Heart right ventricle (tissue), 16 donors: ENCODE data around the gene PRR30. TPM values are rescaled to one million over a fixed set of nuclear protein-coding genes. Genes with fewer than 3 reads are reported as not detected.
A peak's percentile ranks its signal among the peaks of the same experiment; 100 is the strongest.
"Not testable (repeated sequence)": the region's sequence is repeated elsewhere in the genome, so short reads cannot be mapped to it uniquely, and the experiment has no call there.

ENCODE experiments used
- ATAC-seq, 8 donors: fragments of 200-7000 bp; cut with Tn5 transposase; one replicate each; pipeline ENCODE4 v1.9.1; 2020; ENCODE audit warnings: mild to moderate bottlenecking in 8 of 8, moderate library complexity in 8 of 8, moderate number of reproducible peaks in 1 of 8
- DNase-seq, 2 donors: peaks; one replicate each; pipeline ENCODE4 v3.0.0-alpha.2; 2020
- H3K27ac ChIP-seq, 10 donors: fragments of 200-600 bp; sonication (generic) in 2 of 10; one replicate each; pipeline versions ENCODE4 v1.5.0 to v1.8.0; 2020 to 2022; ENCODE audit warnings: mild to moderate bottlenecking in 3 of 10
- H3K27me3 ChIP-seq, 7 donors: fragments of 200-600 bp; one replicate each; pipeline ENCODE4 v1.8.0; 2021 to 2022; ENCODE audit warnings: mild to moderate bottlenecking in 2 of 7
- H3K36me3 ChIP-seq, 9 donors: fragments of 200-600 bp; sonication (generic) in 1 of 9; one replicate each; pipeline versions ENCODE4 v1.5.0 to v1.8.0; 2020 to 2022; ENCODE audit warnings: mild to moderate bottlenecking in 2 of 9
- H3K4me1 ChIP-seq, 9 donors: fragments of 200-600 bp; sonication (generic) in 1 of 9; one replicate each; pipeline versions ENCODE4 v1.5.0 to v1.8.0; 2020 to 2022; ENCODE audit warnings: mild to moderate bottlenecking in 4 of 9
- H3K4me3 ChIP-seq, 10 donors: fragments of 200-600 bp; sonication (generic) in 2 of 10; one replicate each; pipeline versions ENCODE4 v1.5.0 to v1.8.0; 2020 to 2022; ENCODE audit warnings: mild to moderate bottlenecking in 7 of 10, moderate library complexity in 2 of 10
- H3K9me3 ChIP-seq, 11 donors: fragments of 200-600 bp in 10 of 11; sonication (generic) in 2 of 11; one replicate each; pipeline versions ENCODE4 v1.5.0 to v1.8.0; 2013 to 2022; ENCODE audit warnings: mild to moderate bottlenecking in 2 of 11, control low read depth in 1 of 11, moderate library complexity in 1 of 11
- CTCF ChIP-seq, 9 donors: fragments of 200-600 bp; sonication (generic) in 2 of 9; IDR thresholded peaks; one replicate each; pipeline versions ENCODE4 v1.5.0 to v1.8.0; 2021 to 2022; ENCODE audit warnings: antibody characterized with exemption in 9 of 9, mild to moderate bottlenecking in 5 of 9, moderate library complexity in 1 of 9
- WGBS, 2 donors: extraction: QIAGEN DNeasy Blood & Tissue Kit; methylation state at CpG; one replicate each; pipeline ENCODE4 v1.1.7; 2013; ENCODE audit warnings: inconsistent platforms in 1 of 2; 5-methylcytosine and 5-hydroxymethylcytosine counted together
- intact Hi-C, 10 donors: fragments of 100-400 bp; cut with DNase I; formaldehyde crosslinking; loops; one replicate each; pipeline versions ENCODE4 v1.11.1 to v1.14.2; 2022
- polyA plus RNA-seq, 2 donors: library from polyadenylated mRNA; stranded (reverse); fragments of 200-250 nt; gene quantifications; one replicate each; pipeline ENCODE4 v1.2.3, GENCODE V29; 2013
- total RNA-seq, 10 donors: library from RNA; stranded (reverse); fragmentation: NEBNext Ultra II Directional in 3 of 10; extraction: Animal tissue kit (Norgen Biotek cat#: 25700) in 3 of 10; gene quantifications; one replicate each; pipeline versions ENCODE4 v1.2.1 to v1.2.4, GENCODE V29; 2021 to 2023
- donor health status: Arrhythmogenic right ventricular cardiomyopathy.
- donor health status: ischemic (EF 13 %, LVEDD 7.1; RV severe dilation, severe dysfunction).
- donor health status: healthy with polysubstance abuse.
- donor health status: DM: no; HTN: yes; CAD: no.
- donor health status: DM: no; HTN: no; CAD: no.
- donor health status: ischemic (EF 25% LVEDD 6.9; RV normal size, moderate dysfunction).
- donor health status: ischemic (EF 25% LVEDD 5.7; RV mildly dilated, moderate dysfunction).
- donor health status: healthy.
- donor health status: DM: yes; HTN: yes; CAD: no.
- donor health status: Ischemic cardiomyopathy.
- donor health status: ischemic (EF 35%, LVEDD 5.7; RV mildly dilated, moderate dysfunction).
- donor health status: nonischemic (EF 11% LVEDD 7.7; RV severe dilation, severe dysfunction).
- donor health status: DM: yes; HTN: yes; CAD: no.
- donor health status: PGD.
- donor health status: ischemic (EF 29% LVEDD 5.4; RV normal size, mild dysfunction).
- donor health status: nonischemic (EF 23%, LVEDD 6.1; RV moderate dilation, normal function).

The PRR30 gene
- total and polyA plus RNA-seq, 12 donors: not detected

- 7% methylated on average over 47 of the region's 47 CpGs for WGBS, 2 donors
- Histone ChIP-seq H3K4me3 (peak within 1 kb of the TSS; percentile 4 to 85 (median 68)), H3K27ac (peak within 1 kb of the TSS in 9 of 10 donors; percentile 42 to 81 (median 67)), H3K27me3 (peaks cover under 1 to 16% (median 11%) of the 10 kb centered on the region in 7 donors), H3K4me1 (peaks cover under 1 to 25% (median 11%) of the 10 kb centered on the region in 9 donors), H3K9me3 (no peaks in the 10 kb centered on the region), H3K36me3 (no peaks in the 10 kb centered on the region)
- peak; percentile 67 to 82 for DNase-seq
- intact Hi-C loops: no loop called here
- peak; percentile 79 to 93 (median 87) for ATAC-seq
- TF ChIP-seq CTCF (IDR thresholded peaks at IDR 0.05): peak in 3 of 9 donors; percentile 9 to 34 (median 24)
Observed at GRCh38 chr2:27123302-27124150, 15.7 kb downstream of the PRR30 start, which contains the start of gene ABHD1. Gene ABHD1 (plus strand): TSS chr2:27123815. CDS start chr2:27123949, 134 bp downstream.

- WGBS, 2 donors: 90 to 94% methylated on average over 7 of the region's 7 CpGs
- peaks cover 4 to 30% (median 15%) of the 10 kb centered on the region in 9 donors for H3K4me1 ChIP-seq
- H3K4me3 ChIP-seq: peak overlapping the region in 6 of 10 donors; percentile 68 to 85 (median 70)
- H3K36me3 ChIP-seq: no peaks in the 10 kb centered on the region
- ATAC-seq (no peak), DNase-seq (no peak)
- H3K27ac ChIP-seq: peak overlapping the region in 5 of 10 donors; percentile 65 to 81 (median 73)
- intact Hi-C loops: no loop called here
- no peaks in the 10 kb centered on the region for H3K9me3 ChIP-seq
- H3K27me3 ChIP-seq: peaks cover 3 to 23% (median 18%) of the 10 kb centered on the region in 7 donors
- no peak for TF ChIP-seq CTCF (IDR thresholded peaks at IDR 0.05)
Observed at GRCh38 chr2:27122791-27123190, 16.4 kb downstream of the PRR30 start.

- H3K36me3 ChIP-seq: no peaks in the 10 kb centered on the region
- no peak overlapping the region for H3K4me3 ChIP-seq
- no peaks in the 10 kb centered on the region for H3K9me3 ChIP-seq
- H3K27me3 ChIP-seq: peaks cover 3 to 32% (median 27%) of the 10 kb centered on the region in 7 donors
- peaks cover 4 to 30% (median 15%) of the 10 kb centered on the region in 9 donors for H3K4me1 ChIP-seq
- TF ChIP-seq CTCF (IDR thresholded peaks at IDR 0.05): no peak
- 78 to 81% methylated on average over 2 of the region's 2 CpGs for WGBS, 2 donors
- no peak for DNase-seq
- H3K27ac ChIP-seq: no peak overlapping the region
- intact Hi-C loops: no loop called here
- no peak for ATAC-seq
Observed at GRCh38 chr2:27121906-27122305, 17.3 kb downstream of the PRR30 start.

GRCh38 chr2:27119330-27119670 is 19.9 kb downstream of the PRR30 start:
- WGBS, 2 donors: 83% methylated on average over 8 of the region's 8 CpGs
- Histone ChIP-seq H3K4me3 (peak overlapping the region in 8 of 10 donors; percentile 26 to 45 (median 36)), H3K4me1 (peaks cover 4 to 27% (median 11%) of the 10 kb centered on the region in 9 donors), H3K27me3 (peaks cover 3 to 37% (median 28%) of the 10 kb centered on the region in 7 donors)
- H3K9me3 ChIP-seq, H3K36me3 ChIP-seq, intact Hi-C loops, DNase-seq, H3K27ac ChIP-seq, ATAC-seq: not testable (repeated sequence)
